OCI-LY3 (cell line): ENCODE measurements around the gene WWOX.

ENCODE experiments used
- H2AFZ ChIP-seq: fragments of 200-600, 300-600 bp; shearing (Covaris generic); 2 replicates; pipeline ENCODE4 v1.6.0; 2014; ENCODE audit warnings: antibody characterized with exemption, low read depth, low read length
- H3K27ac ChIP-seq: fragments of 200-600, 300-600 bp; sonication (generic); 2 replicates; pipeline ENCODE4 v1.5.1; 2014; ENCODE audit warnings: mild to moderate bottlenecking, low read length, moderate library complexity, mixed read lengths
- H3K27me3 ChIP-seq: fragments of 200-600, 300-600 bp; sonication (generic); 2 replicates; pipeline ENCODE4 v1.6.1; 2014; ENCODE audit warnings: low read depth, low read length, mixed read lengths
- H3K36me3 ChIP-seq: fragments of 200-600, 300-600 bp; sonication (generic); replicated peaks from 2 replicates; pipeline ENCODE3; 2014; ENCODE audit warnings: low read depth, low read length, mixed read lengths
- H3K4me1 ChIP-seq: fragments of 300-600, 200-600 bp; sonication (generic); 2 replicates; pipeline ENCODE4 v1.6.1; 2014; ENCODE audit warnings: low read length, mixed read lengths
- H3K4me2 ChIP-seq: fragments of 200-600, 300-600 bp; sonication (generic); 2 replicates; pipeline ENCODE4 v1.6.1; 2014; ENCODE audit warnings: low read length, mixed read lengths
- H3K4me3 ChIP-seq: fragments of 300-600, 200-600 bp; sonication (generic); 2 replicates; pipeline ENCODE4 v1.5.1; 2014; ENCODE audit warnings: antibody characterized with exemption, mild to moderate bottlenecking, low read length, moderate library complexity
- H3K79me2 ChIP-seq: fragments of 300-600, 200-600 bp; shearing (Covaris generic); 2 replicates; pipeline ENCODE4 v1.6.1; 2014; ENCODE audit warnings: mild to moderate bottlenecking, low read length, mixed read lengths
- H3K9ac ChIP-seq: fragments of 300-600, 200-600 bp; shearing (Covaris generic); 2 replicates; pipeline ENCODE4 v1.6.0; 2014; ENCODE audit warnings: mild to moderate bottlenecking, low read length, moderate library complexity
- H3K9me3 ChIP-seq: fragments of 200-600, 300-600 bp; shearing (Covaris generic); 2 replicates; pipeline ENCODE4 v1.6.1; 2014; ENCODE audit warnings: low read length, mixed read lengths; ENCODE audit not compliant: insufficient read depth
- H4K20me1 ChIP-seq: fragments of 200-600, 300-600 bp; sonication (generic); 2 replicates; pipeline ENCODE4 v1.6.1; 2016; ENCODE audit warnings: low read length, mixed read lengths; ENCODE audit not compliant: insufficient read depth
- EZH2phosphoT487 ChIP-seq: fragments of 200-600 bp; shearing (Covaris generic); IDR thresholded peaks from 2 replicates; pipeline ENCODE4 v1.6.1; 2018; ENCODE audit warnings: antibody characterized with exemption, mixed run types, low read depth
- TF ChIP-seq, protein P1 (sequence below): fragments of 200-600, 300-600 bp; sonication (generic); IDR thresholded peaks from 2 replicates; pipeline ENCODE4 v1.5.1; 2014; ENCODE audit warnings: antibody characterized with exemption, low read length, low read depth

The WWOX gene

DNA sequence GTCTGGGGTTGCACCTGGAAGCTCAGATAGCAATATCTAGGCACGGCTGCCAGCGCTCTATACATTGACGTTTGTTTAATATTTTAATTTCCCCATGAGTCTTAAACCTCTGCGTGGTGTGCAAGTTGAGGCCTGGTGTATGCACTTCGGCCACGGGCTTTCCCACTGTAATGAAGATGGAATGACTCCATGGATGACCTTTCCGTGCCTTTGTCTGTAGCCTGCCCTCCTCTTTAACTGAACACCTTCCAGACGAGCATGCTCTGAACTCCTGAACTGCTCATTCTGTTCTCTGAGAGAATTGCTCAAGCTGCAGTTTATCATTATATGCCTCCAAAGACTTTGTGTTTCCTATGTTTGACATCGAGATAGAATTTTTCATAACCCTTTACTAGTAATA is 438.8 kb downstream of the WWOX start:
- no peaks in the 10 kb centered on the region for H3K79me2 ChIP-seq
- H3K4me2 ChIP-seq = no peak overlapping the region
- no peaks in the 10 kb centered on the region for H3K9me3 ChIP-seq
- no peak overlapping the region for H2AFZ ChIP-seq
- H4K20me1 ChIP-seq = no peaks in the 10 kb centered on the region
- H3K4me1 ChIP-seq = no peaks in the 10 kb centered on the region
- no peak overlapping the region for H3K4me3 ChIP-seq
- no peak overlapping the region for H3K27ac ChIP-seq
- no peak overlapping the region for H3K9ac ChIP-seq
- TF ChIP-seq, protein P1, sequence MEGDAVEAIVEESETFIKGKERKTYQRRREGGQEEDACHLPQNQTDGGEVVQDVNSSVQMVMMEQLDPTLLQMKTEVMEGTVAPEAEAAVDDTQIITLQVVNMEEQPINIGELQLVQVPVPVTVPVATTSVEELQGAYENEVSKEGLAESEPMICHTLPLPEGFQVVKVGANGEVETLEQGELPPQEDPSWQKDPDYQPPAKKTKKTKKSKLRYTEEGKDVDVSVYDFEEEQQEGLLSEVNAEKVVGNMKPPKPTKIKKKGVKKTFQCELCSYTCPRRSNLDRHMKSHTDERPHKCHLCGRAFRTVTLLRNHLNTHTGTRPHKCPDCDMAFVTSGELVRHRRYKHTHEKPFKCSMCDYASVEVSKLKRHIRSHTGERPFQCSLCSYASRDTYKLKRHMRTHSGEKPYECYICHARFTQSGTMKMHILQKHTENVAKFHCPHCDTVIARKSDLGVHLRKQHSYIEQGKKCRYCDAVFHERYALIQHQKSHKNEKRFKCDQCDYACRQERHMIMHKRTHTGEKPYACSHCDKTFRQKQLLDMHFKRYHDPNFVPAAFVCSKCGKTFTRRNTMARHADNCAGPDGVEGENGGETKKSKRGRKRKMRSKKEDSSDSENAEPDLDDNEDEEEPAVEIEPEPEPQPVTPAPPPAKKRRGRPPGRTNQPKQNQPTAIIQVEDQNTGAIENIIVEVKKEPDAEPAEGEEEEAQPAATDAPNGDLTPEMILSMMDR = no peak
- TF ChIP-seq EZH2phosphoT487 = no peak
- no peaks in the 10 kb centered on the region for H3K27me3 ChIP-seq
- H3K36me3 ChIP-seq = no peaks in the 10 kb centered on the region

DNA sequence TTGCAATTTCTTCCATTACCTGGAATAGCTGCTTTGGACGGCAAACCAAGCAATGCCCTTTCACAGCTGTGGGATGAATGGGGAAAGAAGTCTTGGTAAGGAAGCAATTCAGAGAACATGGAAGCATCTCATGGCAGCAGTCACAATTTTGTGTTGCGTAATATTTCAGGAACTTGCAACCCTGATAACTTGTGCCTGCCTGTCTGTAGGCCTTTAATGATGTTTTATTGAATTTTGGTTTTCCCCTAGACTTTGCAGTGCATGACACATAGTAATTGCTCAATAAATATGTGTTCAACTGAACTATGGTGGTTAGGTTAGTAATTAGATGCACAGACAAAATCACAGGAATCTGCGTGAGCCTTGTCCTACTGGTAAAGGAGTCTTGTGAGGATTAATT is 439.5 kb downstream of the WWOX start:
- Histone ChIP-seq H3K27ac (no peak overlapping the region), H2AFZ (no peak overlapping the region), H3K4me3 (no peak overlapping the region), H3K4me1 (no peaks in the 10 kb centered on the region), H3K9me3 (no peaks in the 10 kb centered on the region), H3K4me2 (no peak overlapping the region), H4K20me1 (no peaks in the 10 kb centered on the region), H3K27me3 (no peaks in the 10 kb centered on the region), H3K79me2 (no peaks in the 10 kb centered on the region), H3K36me3 (no peaks in the 10 kb centered on the region), H3K9ac (no peak overlapping the region)
- no peak for TF ChIP-seq EZH2phosphoT487
- TF ChIP-seq, protein P1 = no peak

DNA sequence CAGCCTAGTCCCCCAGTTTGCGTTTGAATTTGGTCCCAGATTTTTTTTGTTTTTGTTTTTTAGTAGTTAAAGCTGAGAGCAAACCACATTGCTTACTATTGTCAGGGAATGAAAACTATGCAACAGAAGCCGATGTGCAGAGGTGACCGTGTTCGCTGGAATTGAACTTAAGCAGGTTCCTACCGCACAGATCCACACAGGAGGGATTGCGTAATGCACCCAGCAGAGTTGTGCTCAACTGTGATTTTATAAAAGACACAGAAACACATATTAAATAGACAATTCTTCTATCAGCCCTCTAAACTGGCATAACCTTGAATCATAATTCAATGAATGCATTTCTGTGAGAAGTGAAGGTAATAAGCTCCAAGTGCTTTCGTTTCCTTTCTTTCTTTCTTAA is 443.0 kb downstream of the WWOX start:
- no peak overlapping the region for H3K9ac ChIP-seq
- no peaks in the 10 kb centered on the region for H3K9me3 ChIP-seq
- H3K36me3 ChIP-seq = no peaks in the 10 kb centered on the region
- no peaks in the 10 kb centered on the region for H3K27me3 ChIP-seq
- H3K4me2 ChIP-seq = no peak overlapping the region
- H2AFZ ChIP-seq = no peak overlapping the region
- no peaks in the 10 kb centered on the region for H4K20me1 ChIP-seq
- no peaks in the 10 kb centered on the region for H3K4me1 ChIP-seq
- H3K4me3 ChIP-seq = no peak overlapping the region
- no peak overlapping the region for H3K27ac ChIP-seq
- no peaks in the 10 kb centered on the region for H3K79me2 ChIP-seq
- TF ChIP-seq EZH2phosphoT487 = no peak
- TF ChIP-seq, protein P1 = no peak

DNA sequence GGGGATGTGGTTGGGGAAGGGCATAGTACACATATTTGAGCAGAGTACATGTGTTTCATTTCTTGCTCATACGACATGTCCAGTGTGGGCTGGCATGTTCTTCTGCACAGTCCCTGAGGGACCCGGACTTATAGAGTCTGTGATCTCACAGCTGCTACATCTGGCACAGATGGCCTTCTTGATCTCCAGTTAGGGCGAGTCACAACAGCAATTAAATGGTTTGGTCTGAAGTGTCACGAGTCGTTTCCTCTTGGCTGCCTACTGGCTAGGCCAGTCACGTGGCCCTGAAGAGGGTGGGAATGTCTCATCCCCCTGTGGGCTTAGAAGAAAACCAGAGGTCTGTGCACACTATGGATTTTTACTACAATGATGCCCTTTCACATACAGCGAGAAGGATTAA is 443.6 kb downstream of the WWOX start:
- Histone ChIP-seq H3K27ac (no peak overlapping the region), H3K9ac (no peak overlapping the region), H2AFZ (no peak overlapping the region), H3K36me3 (no peaks in the 10 kb centered on the region), H3K4me1 (no peaks in the 10 kb centered on the region), H3K4me2 (no peak overlapping the region), H3K79me2 (no peaks in the 10 kb centered on the region), H3K4me3 (no peak overlapping the region), H4K20me1 (no peaks in the 10 kb centered on the region), H3K27me3 (no peaks in the 10 kb centered on the region), H3K9me3 (no peaks in the 10 kb centered on the region)
- TF ChIP-seq, protein P1 = no peak
- no peak for TF ChIP-seq EZH2phosphoT487
